AG20443 (cell line): ENCODE measurements around the gene SLC26A5.
"Not testable (repeated sequence)": the region's sequence is repeated elsewhere in the genome, so short reads cannot be mapped to it uniquely, and the experiment has no call there.

ENCODE experiments used
- DNase-seq: peaks from one replicate; pipeline ENCODE4 v3.0.0; 2012; ENCODE audit warnings: low spot score, mixed read lengths

SLC26A5 gene

GRCh38 chr7:103405789-103406613 is 40.0 kb downstream of the SLC26A5 start:
- not testable (repeated sequence) for DNase-seq

GRCh38 chr7:103399687-103400086 is 46.3 kb downstream of the SLC26A5 start:
- DNase-seq, result not testable (repeated sequence)

DNA sequence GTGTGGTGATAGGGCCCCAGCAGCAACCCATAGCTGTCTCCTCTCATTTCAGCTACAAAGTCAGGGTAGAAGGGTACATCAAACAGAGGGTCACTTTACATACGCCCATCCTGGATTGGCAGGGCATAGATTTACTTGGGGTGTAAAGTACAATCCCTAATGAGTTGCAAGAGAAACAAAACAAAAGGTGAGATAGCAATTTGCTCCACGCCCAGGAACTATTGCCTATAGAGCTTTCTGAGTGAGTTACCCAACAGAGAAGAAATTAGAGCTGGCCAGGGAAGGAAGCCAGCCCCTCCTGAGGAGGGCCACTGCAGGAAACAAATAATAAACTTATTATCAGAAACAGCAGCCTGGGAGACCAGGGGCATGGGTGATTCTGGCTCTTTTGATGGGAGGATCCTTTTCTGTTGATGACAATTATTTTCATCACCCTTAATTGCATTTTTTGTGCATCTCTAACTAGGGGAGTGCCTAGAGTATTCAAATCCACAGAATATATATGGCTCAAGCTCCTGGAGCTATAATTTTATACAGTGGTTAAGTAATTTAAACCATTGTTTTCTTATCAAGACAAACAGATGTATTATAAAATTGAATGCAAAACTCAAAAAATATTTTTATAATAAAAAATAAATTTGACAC is 47.4 kb downstream of the SLC26A5 start:
- DNase-seq, result no peak

- no peak for DNase-seq
These were observed 49.5 kb downstream of the SLC26A5 start for GRCh38 chr7:103396471-103396870.

- no peak for DNase-seq
These were observed 50.9 kb downstream of the SLC26A5 start for GRCh38 chr7:103395071-103395470.

- no peak for DNase-seq
These were observed 51.4 kb downstream of the SLC26A5 start for GRCh38 chr7:103394566-103394965.

DNA sequence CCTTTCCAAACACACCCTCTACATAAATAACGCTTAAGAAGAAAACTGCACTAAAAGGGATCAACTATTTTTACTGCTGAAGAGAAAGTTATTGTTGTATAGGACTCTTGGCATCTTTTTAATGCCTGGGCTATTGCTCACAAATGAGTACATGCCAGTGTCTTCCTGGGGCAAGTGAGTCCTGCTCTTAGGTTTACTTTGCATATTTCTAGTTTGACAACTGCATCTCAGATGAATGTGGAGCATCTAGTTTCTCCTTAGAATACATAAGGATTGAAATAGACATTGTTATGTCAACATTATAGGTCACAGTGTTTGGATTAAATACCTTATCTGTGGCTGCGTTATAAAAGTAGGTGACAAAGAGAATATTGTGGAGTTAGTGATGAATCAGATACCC is 54.0 kb downstream of the SLC26A5 start:
- no peak for DNase-seq

- DNase-seq, result no peak
These were observed 54.9 kb downstream of the SLC26A5 start for GRCh38 chr7:103391150-103391549.

GRCh38 chr7:103389263-103389662 is 56.7 kb downstream of the SLC26A5 start:
- DNase-seq, result no peak

- DNase-seq, result no peak
These were observed 57.4 kb downstream of the SLC26A5 start for GRCh38 chr7:103388469-103389140.

DNA sequence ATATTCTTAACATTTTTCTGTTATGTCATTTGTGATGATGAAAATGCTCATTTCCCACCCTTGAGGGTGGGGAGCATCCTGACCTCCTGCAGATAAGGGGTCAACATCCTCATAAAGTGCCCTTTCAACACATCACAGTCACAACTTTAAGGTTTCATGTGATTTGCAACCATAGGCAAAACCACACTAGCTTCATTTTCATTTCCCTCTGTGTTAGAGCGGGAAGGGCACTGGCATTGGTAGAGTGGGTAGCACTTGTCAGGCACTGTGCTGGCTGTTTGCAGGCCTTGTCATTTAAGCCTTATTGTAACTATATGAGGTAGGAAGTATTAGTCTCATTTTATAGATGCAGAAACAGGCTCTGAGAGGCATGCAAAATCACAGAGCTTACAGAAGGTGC is 58.8 kb downstream of the SLC26A5 start:
- DNase-seq, result no peak

- DNase-seq, result no peak
These were observed 64.0 kb downstream of the SLC26A5 start for GRCh38 chr7:103382032-103382402.

GRCh38 chr7:103381280-103382031 is 64.6 kb downstream of the SLC26A5 start:
- no peak for DNase-seq

- no peak for DNase-seq
These were observed 65.4 kb downstream of the SLC26A5 start for GRCh38 chr7:103380395-103381191.

- no peak for DNase-seq
These were observed 66.6 kb downstream of the SLC26A5 start for GRCh38 chr7:103379270-103379975.

DNA sequence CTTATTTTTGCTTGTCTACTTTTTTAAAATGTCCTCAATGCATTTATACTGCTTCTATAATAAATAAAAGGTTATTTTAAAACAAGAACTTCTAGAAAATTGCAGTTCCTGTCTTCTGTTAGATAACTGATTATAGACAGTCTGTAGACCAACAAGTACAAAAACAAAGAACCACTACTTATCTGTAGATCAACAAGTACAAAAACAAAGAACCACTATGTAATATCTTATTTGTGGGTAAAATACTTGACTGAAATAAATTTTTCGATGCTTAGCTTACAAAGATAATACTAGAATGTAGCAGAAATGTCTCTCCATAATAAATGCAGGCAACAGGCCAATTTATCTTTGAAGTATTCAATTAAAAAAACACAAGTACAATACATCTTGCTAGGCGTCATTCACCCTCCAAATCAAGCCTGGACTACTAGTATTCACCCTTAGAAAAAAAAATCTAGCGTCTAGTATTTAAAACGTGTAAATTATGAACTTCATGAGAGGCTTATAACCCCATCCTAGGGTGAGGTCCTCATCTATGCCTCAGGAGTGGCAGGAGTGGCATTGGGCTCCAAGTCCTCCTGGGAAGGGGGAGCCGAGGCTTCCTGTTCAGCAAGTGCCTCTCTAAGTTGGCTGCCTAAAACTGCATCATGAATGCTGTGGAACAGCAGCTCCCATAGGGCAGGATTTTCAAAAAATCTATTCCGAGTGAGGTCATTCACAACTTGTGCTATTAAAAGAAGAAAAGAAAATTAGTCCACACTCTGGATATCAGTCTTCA is 72.0 kb downstream of the SLC26A5 start:
- DNase-seq, result no peak

GRCh38 chr7:103369432-103369831 is 76.6 kb downstream of the SLC26A5 start:
- no peak for DNase-seq

- no peak for DNase-seq
These were observed 96.2 kb downstream of the SLC26A5 start for GRCh38 chr7:103349805-103350204.

- DNase-seq, result no peak
These were observed 97.0 kb downstream of the SLC26A5 start for GRCh38 chr7:103348959-103349358.

- DNase-seq, result no peak
These were observed 97.6 kb downstream of the SLC26A5 start for GRCh38 chr7:103348452-103348851.
